Calu3 (cell line): ENCODE data around the gene AIG1. TPM values are rescaled to one million over a fixed set of nuclear protein-coding genes. Genes with fewer than 3 reads are reported as not detected.

ENCODE experiments used
- BruUV-seq: library from RNA; stranded (reverse); fragments of 400-500 nt; replicated peaks from 2 replicates; lab custom pipeline; 2021; lab: Mats Ljungman, UMichigan
- CTCF ChIA-PET: fragments of 300-600 bp; sonication (Branson Sonifier 250); formaldehyde crosslinking; loops from one replicate; lab custom pipeline; 2022; ENCODE audit warnings: antibody characterized with exemption; lab: Charles Lee
- DNase-seq: peaks from one replicate; pipeline ENCODE4 v3.0.0; 2022
- H3K27ac Mint-ChIP-seq: one replicate; pipeline ENCODE4 v1.8.0; 2022; ENCODE audit warnings: mixed read lengths; ENCODE audit not compliant: unreplicated experiment
- H3K27me3 Mint-ChIP-seq: one replicate; pipeline ENCODE4 v1.8.0; 2022; ENCODE audit warnings: mixed read lengths; ENCODE audit not compliant: unreplicated experiment
- H3K36me3 Mint-ChIP-seq: one replicate; pipeline ENCODE4 v1.8.0; 2022; ENCODE audit warnings: mild to moderate bottlenecking, moderate library complexity, mixed read lengths; ENCODE audit not compliant: insufficient read depth, unreplicated experiment
- H3K4me1 Mint-ChIP-seq: one replicate; pipeline ENCODE4 v1.8.0; 2022; ENCODE audit warnings: mild to moderate bottlenecking, low read depth, mixed read lengths; ENCODE audit not compliant: unreplicated experiment
- H3K4me3 Mint-ChIP-seq: one replicate; pipeline ENCODE4 v1.8.0; 2022; ENCODE audit warnings: mild to moderate bottlenecking, low read depth, moderate library complexity, mixed read lengths; ENCODE audit not compliant: unreplicated experiment
- H3K9me3 Mint-ChIP-seq: one replicate; pipeline ENCODE4 v1.8.0; 2022; ENCODE audit warnings: low read depth, mixed read lengths; ENCODE audit not compliant: unreplicated experiment
- intact Hi-C: fragments of 100-400 bp; cut with micrococcal nuclease; formaldehyde crosslinking; loops from one replicate; pipeline ENCODE4 v1.10.0; 2022; ENCODE audit not compliant: unreplicated experiment
- total RNA-seq: library from RNA; stranded (reverse); gene quantifications from 2 replicates; pipeline ENCODE4 v1.2.3, GENCODE V29; 2022
- TF ChIP-seq, protein P1 (sequence below): fragments of 200-600 bp; IDR thresholded peaks from one replicate; pipeline ENCODE4 v1.8.0; 2022; ENCODE audit warnings: antibody characterized with exemption; ENCODE audit not compliant: unreplicated experiment

Gene AIG1
- total RNA-seq, 1 experiment from 2014 or later, result 57.2 TPM

DNA sequence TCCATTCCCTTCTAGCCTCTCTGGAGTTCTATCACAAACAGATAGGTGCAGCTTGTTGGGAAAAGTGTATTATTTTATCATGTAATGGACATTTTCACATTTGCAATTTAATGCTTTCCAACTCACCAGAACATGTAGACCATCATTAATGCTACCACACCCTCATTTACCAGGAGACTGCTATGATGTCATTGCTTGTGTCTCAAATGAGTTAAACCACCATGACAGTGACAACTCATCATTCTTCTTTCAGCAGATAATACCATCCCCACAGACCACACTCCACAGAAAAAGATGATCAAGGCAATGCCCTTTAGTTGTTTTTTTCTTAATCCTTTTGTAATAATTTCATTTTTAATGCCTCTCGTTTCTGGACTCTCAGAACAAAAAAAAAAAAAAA lies 168.7 kb downstream of the AIG1 start:
- TF ChIP-seq, protein P1, sequence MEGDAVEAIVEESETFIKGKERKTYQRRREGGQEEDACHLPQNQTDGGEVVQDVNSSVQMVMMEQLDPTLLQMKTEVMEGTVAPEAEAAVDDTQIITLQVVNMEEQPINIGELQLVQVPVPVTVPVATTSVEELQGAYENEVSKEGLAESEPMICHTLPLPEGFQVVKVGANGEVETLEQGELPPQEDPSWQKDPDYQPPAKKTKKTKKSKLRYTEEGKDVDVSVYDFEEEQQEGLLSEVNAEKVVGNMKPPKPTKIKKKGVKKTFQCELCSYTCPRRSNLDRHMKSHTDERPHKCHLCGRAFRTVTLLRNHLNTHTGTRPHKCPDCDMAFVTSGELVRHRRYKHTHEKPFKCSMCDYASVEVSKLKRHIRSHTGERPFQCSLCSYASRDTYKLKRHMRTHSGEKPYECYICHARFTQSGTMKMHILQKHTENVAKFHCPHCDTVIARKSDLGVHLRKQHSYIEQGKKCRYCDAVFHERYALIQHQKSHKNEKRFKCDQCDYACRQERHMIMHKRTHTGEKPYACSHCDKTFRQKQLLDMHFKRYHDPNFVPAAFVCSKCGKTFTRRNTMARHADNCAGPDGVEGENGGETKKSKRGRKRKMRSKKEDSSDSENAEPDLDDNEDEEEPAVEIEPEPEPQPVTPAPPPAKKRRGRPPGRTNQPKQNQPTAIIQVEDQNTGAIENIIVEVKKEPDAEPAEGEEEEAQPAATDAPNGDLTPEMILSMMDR, result no peak
- no peaks in the 10 kb centered on the region for H3K9me3 Mint-ChIP-seq
- no peak overlapping the region for H3K4me3 Mint-ChIP-seq
- BruUV-seq, result no TSS peak
- CTCF ChIA-PET, result no interaction called here
- no peak overlapping the region for H3K27ac Mint-ChIP-seq
- intact Hi-C loops, result no loop called here
- peaks cover 8% of the 10 kb centered on the region for H3K4me1 Mint-ChIP-seq
- no peaks in the 10 kb centered on the region for H3K36me3 Mint-ChIP-seq
- H3K27me3 Mint-ChIP-seq, result no peaks in the 10 kb centered on the region
- no peak for DNase-seq

DNA sequence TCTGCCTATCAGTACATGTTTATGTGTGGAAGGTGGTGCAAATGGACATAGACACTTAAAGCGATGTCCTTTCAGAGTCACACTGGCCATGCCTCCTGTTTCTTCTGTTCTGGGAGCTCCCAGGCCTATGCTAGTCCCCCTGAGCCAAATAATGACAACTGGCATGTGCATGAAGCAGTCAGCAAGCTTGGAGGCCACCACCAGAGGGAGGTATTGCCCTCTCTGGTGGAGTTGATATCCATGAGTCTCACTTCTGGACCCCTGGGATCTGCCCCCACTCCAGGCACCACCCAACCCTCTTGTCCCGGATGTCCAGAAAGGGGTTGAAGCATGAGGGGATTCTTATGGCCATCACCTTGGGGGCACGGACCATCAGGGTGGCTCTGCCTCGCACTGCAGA lies 172.2 kb downstream of the AIG1 start:
- Mint-ChIP-seq H3K27me3 (no peaks in the 10 kb centered on the region), H3K27ac (no peak overlapping the region), H3K36me3 (no peaks in the 10 kb centered on the region), H3K4me3 (no peak overlapping the region), H3K4me1 (no peaks in the 10 kb centered on the region), H3K9me3 (no peaks in the 10 kb centered on the region)
- DNase-seq, result peak; percentile 39
- intact Hi-C loops, result loop anchor here (5.0 kb wide), 1 partner anchor 194 kb away; no protein-coding TSS in a partner anchor
- BruUV-seq, result no TSS peak
- TF ChIP-seq, protein P1, result peak; percentile 38
- CTCF ChIA-PET, result interaction anchor here (1.4 kb wide), 1 partner anchor 194 kb away, joined by 3 read pairs; no protein-coding TSS in a partner anchor

DNA sequence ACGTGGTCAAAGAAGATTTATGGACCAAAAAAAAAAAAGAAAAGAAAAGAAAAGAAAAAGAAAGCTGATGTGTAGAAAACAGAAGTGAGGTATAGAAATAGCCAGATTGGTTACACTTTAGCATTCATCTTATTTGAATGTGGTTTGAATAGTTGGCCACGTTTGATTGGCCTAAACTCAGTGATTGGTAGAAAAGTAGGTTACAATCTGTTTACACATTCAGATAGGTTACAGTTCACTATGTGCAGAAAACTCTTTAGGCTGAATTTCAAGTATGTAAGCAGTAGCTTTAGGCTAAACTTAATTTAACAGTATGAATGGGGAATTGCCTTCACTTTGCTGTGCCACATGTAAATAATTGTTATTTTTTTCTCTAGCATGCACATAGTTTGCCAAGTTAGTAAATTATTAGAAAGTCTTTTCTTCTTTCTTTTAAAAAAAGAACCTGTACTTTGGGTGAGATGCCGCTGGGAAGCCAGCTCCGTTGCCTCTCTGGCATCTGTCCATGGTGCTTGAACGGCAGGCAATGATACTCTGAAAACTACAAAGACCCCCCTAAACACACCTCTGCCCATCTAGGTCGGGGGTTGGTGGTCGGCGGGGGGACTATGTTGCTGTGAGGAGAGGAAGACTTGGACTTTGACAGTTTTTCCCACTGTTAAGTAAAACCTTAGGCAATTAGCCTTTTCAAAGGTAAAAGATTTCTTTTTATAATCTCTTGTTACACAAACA lies 173.0 kb downstream of the AIG1 start:
- intact Hi-C loops, result loop anchor here (5.0 kb wide), 1 partner anchor 194 kb away; no protein-coding TSS in a partner anchor
- DNase-seq, result no peak
- TF ChIP-seq, protein P1, result no peak
- Mint-ChIP-seq H3K4me1 (no peaks in the 10 kb centered on the region), H3K36me3 (no peaks in the 10 kb centered on the region), H3K9me3 (no peaks in the 10 kb centered on the region), H3K27ac (no peak overlapping the region), H3K4me3 (no peak overlapping the region), H3K27me3 (no peaks in the 10 kb centered on the region)
- CTCF ChIA-PET, result interaction anchor here (1.4 kb wide), 1 partner anchor 193 kb away, joined by 3 read pairs; no protein-coding TSS in a partner anchor
- no TSS peak for BruUV-seq

DNA sequence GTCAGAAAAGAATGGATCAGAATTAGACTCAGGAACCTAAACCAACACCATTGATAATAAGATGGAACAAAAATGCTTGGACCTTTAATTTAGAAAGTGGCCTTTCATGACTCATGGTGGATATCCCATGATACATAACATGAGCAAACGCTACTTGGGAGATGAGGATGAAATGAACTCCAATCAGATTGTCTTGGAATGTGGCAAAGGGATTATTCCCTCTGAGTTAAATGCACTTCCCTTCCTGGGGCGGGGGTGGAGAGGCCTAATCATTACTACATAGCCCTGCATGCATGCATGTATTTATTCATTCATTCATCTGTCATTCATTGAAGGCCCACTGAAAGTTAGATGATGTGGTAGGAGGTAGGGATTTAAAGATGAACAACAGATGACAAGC lies 174.0 kb downstream of the AIG1 start:
- H3K4me1 Mint-ChIP-seq, result no peaks in the 10 kb centered on the region

More for the DNA sequence above, 174.0 kb downstream of the AIG1 start:
- no peaks in the 10 kb centered on the region for H3K27me3 Mint-ChIP-seq
- no peak overlapping the region for H3K4me3 Mint-ChIP-seq
- H3K36me3 Mint-ChIP-seq, result no peaks in the 10 kb centered on the region
- H3K27ac Mint-ChIP-seq, result no peak overlapping the region
- intact Hi-C loops, result loop anchor here (5.0 kb wide), 1 partner anchor 193 kb away; no protein-coding TSS in a partner anchor
- no peaks in the 10 kb centered on the region for H3K9me3 Mint-ChIP-seq
- TF ChIP-seq, protein P1, result no peak
- CTCF ChIA-PET, result no interaction called here
- BruUV-seq, result no TSS peak
- DNase-seq, result no peak
